GM12874 (cell line): ENCODE data around the gene CLEC4G.

Experiments used
- TF ChIP-seq, protein P1 (sequence below): IDR thresholded peaks from 2 replicates; pipeline ENCODE4 v1.5.1; 2011; ENCODE audit warnings: low read depth, mild to moderate bottlenecking, control low read depth, low read length, moderate library complexity; ENCODE audit not compliant: insufficient read depth

Gene CLEC4G

DNA sequence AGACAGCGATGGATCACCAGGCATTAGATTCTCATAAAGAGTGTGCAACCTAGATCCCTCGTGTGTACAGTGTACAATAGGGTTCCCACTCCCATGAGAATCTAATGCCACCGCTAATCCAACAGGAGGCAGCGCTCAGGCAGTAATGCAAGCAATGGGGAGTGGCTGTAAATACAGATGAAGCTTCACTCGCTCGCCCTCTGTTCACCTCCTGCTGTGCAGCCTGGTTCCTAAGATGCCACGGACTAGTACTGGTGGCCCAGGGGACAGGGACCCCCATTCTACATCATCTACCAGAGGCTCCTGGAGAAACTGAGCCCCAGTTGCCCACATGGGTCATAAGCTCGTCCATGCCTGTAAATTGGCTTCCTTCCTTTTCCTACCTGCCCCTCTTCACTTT, 39.2 kb upstream of the CLEC4G start:
- TF ChIP-seq, protein P1, sequence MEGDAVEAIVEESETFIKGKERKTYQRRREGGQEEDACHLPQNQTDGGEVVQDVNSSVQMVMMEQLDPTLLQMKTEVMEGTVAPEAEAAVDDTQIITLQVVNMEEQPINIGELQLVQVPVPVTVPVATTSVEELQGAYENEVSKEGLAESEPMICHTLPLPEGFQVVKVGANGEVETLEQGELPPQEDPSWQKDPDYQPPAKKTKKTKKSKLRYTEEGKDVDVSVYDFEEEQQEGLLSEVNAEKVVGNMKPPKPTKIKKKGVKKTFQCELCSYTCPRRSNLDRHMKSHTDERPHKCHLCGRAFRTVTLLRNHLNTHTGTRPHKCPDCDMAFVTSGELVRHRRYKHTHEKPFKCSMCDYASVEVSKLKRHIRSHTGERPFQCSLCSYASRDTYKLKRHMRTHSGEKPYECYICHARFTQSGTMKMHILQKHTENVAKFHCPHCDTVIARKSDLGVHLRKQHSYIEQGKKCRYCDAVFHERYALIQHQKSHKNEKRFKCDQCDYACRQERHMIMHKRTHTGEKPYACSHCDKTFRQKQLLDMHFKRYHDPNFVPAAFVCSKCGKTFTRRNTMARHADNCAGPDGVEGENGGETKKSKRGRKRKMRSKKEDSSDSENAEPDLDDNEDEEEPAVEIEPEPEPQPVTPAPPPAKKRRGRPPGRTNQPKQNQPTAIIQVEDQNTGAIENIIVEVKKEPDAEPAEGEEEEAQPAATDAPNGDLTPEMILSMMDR = no peak

GRCh38 chr19:7769171-7769570, 37.3 kb upstream of the CLEC4G start:
- TF ChIP-seq, protein P1 = no peak

- TF ChIP-seq, protein P1 = no peak
Measured at GRCh38 chr19:7767487-7767886, 35.6 kb upstream of the CLEC4G start.

DNA sequence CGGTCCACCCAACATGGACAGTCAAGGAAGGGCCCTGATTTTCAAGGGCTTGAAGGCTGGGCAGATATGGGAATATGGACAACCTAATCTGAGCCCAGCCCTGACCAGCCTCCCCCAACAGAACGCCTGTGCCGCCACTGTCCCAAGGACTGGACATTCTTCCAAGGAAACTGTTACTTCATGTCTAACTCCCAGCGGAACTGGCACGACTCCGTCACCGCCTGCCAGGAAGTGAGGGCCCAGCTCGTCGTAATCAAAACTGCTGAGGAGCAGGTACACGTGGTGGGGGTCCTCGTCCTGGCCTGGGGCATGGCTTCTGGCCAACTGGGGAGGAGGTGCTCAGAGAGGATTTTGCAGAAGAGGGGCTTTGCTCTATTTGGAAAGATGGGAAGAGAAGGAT, 34.6 kb upstream of the CLEC4G start:
- TF ChIP-seq, protein P1 = no peak

GRCh38 chr19:7763696-7764095, 31.8 kb upstream of the CLEC4G start:
- TF ChIP-seq, protein P1 = no peak

- TF ChIP-seq, protein P1 = no peak
Measured at GRCh38 chr19:7762719-7763293, 30.9 kb upstream of the CLEC4G start, which contains the start of gene CLEC4M. Gene CLEC4M, plus strand, starts transcription at chr19:7763243. Its CDS starts 24 bp downstream, at chr19:7763267.

GRCh38 chr19:7759156-7759555, 27.2 kb upstream of the CLEC4G start:
- TF ChIP-seq, protein P1 = no peak
